ENCODE results near the gene NLGN2. TPM values are rescaled to one million over a fixed set of nuclear protein-coding genes. Genes with fewer than 3 reads are reported as not detected.

Gene NLGN2
- total RNA-seq, 2 donors from 2014 or later, result 78.5 to 121 TPM

GRCh38 chr17:7460850-7461660 lies 53.4 kb downstream of the NLGN2 start:
- 86 to 90% methylated on average over 5 to 7 of the region's 7 CpGs for WGBS, 2 experiments (ENCODE audit: insufficient coverage in 1 of 2, insufficient read length in 1 of 2)
- no peak overlapping the region for H3K4me3 ChIP-seq (ENCODE audit: low read length)
- peak; percentile 83 for DNase-seq
- H3K9me3 ChIP-seq (ENCODE audit: control insufficient read depth, low read length), result no peaks in the 10 kb centered on the region
- H3K4me1 ChIP-seq (ENCODE audit: control insufficient read depth, insufficient read depth, low read length), result no peaks in the 10 kb centered on the region
- Mint-ChIP-seq H3K36me3 (ENCODE audit: low read depth) (peaks cover 16% of the 10 kb centered on the region), H3K4me1 (peaks cover 3% of the 10 kb centered on the region), H3K27ac (no peak overlapping the region), H3K9me3 (no peaks in the 10 kb centered on the region), H3K4me3 (no peak overlapping the region), H3K27me3 (ENCODE audit: insufficient read depth) (no peaks in the 10 kb centered on the region)
- no peak overlapping the region for H3K9ac ChIP-seq (ENCODE audit: extremely low read depth, low read length, poor library complexity, severe bottlenecking)
- TF ChIP-seq, protein P1, sequence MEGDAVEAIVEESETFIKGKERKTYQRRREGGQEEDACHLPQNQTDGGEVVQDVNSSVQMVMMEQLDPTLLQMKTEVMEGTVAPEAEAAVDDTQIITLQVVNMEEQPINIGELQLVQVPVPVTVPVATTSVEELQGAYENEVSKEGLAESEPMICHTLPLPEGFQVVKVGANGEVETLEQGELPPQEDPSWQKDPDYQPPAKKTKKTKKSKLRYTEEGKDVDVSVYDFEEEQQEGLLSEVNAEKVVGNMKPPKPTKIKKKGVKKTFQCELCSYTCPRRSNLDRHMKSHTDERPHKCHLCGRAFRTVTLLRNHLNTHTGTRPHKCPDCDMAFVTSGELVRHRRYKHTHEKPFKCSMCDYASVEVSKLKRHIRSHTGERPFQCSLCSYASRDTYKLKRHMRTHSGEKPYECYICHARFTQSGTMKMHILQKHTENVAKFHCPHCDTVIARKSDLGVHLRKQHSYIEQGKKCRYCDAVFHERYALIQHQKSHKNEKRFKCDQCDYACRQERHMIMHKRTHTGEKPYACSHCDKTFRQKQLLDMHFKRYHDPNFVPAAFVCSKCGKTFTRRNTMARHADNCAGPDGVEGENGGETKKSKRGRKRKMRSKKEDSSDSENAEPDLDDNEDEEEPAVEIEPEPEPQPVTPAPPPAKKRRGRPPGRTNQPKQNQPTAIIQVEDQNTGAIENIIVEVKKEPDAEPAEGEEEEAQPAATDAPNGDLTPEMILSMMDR (conservative IDR thresholded peaks at IDR 0.05), result no peak
- no peak overlapping the region for H3K27ac ChIP-seq (ENCODE audit: low read depth, low read length)
- H3K36me3 ChIP-seq (ENCODE audit: control insufficient read depth, insufficient read depth, low read length), result no peaks in the 10 kb centered on the region
- no peaks in the 10 kb centered on the region for H3K27me3 ChIP-seq (ENCODE audit: control insufficient read depth, insufficient read depth, low read length, poor library complexity, severe bottlenecking)

DNA sequence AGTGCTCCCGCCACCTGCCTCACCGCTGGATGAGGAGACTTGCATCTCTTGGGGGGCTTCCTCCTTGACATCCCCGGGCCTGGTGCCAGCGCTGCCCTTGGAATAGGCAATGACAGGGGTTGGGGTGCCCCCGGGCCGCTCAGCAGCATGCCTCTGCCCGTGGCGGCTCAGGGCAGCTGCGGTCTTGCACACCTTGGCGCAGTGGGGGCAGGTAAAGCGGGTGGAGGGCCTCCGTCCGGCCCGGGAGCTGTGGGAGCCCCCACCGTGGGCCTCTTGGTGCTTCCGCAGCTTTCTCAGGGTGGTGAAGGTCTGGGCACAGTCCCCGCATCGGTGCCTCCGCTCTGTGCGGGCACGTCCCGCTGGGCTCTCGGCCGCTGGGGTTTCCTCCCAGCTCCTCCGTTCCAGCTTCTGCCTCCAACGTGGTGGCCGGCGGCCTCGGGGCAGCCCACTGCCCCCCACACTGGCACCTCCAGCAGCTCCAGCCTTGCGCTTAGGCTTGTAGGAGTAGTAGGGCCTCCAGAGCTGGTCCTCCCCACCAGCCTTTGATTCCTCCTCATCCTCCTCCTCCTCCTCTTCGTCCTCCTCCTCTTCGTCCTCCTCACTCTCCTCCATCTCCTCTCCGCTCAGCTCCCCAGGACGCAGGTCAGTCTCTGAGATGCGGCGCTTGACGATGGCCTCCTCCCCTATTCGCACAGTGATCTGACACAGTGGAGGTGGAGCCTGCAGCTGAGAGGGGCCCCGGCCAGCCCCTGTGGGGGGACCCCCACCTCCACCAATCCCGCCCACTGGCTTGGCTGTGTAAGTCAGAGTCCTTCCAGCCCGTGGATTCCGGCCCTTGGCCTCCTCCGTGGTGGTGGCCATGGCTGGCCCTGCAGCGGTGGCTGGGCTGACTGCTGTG lies 55.1 kb downstream of the NLGN2 start:
- TF ChIP-seq, protein P1 (conservative IDR thresholded peaks at IDR 0.05), result no peak
- WGBS, 2 experiments (ENCODE audit: insufficient coverage in 1 of 2, insufficient read length in 1 of 2), result 95% methylated on average over 29 to 44 of the region's 44 CpGs
- H3K36me3 ChIP-seq (ENCODE audit: control insufficient read depth, insufficient read depth, low read length), result peaks cover 11% of the 10 kb centered on the region
- Mint-ChIP-seq H3K36me3 (ENCODE audit: low read depth) (peaks cover 22% of the 10 kb centered on the region), H3K9me3 (no peaks in the 10 kb centered on the region), H3K27ac (no peak overlapping the region), H3K4me3 (no peak overlapping the region), H3K27me3 (ENCODE audit: insufficient read depth) (no peaks in the 10 kb centered on the region), H3K4me1 (peaks cover 3% of the 10 kb centered on the region)
- H3K4me1 ChIP-seq (ENCODE audit: control insufficient read depth, insufficient read depth, low read length), result no peaks in the 10 kb centered on the region
- peak; percentile 45 for DNase-seq
- H3K9me3 ChIP-seq (ENCODE audit: control insufficient read depth, low read length), result no peaks in the 10 kb centered on the region
- H3K27me3 ChIP-seq (ENCODE audit: control insufficient read depth, insufficient read depth, low read length, poor library complexity, severe bottlenecking), result no peaks in the 10 kb centered on the region
- no peak overlapping the region for H3K4me3 ChIP-seq (ENCODE audit: low read length)
- H3K27ac ChIP-seq (ENCODE audit: low read depth, low read length), result no peak overlapping the region
- H3K9ac ChIP-seq (ENCODE audit: extremely low read depth, low read length, poor library complexity, severe bottlenecking), result no peak overlapping the region

GRCh38 chr17:7463372-7463846 lies 55.8 kb downstream of the NLGN2 start:
- no peak overlapping the region for H3K9ac ChIP-seq (ENCODE audit: extremely low read depth, low read length, poor library complexity, severe bottlenecking)
- H3K27me3 Mint-ChIP-seq (ENCODE audit: insufficient read depth), result no peaks in the 10 kb centered on the region
- no peaks in the 10 kb centered on the region for H3K9me3 ChIP-seq (ENCODE audit: control insufficient read depth, low read length)
- no peak overlapping the region for H3K27ac Mint-ChIP-seq
- H3K27ac ChIP-seq (ENCODE audit: low read depth, low read length), result no peak overlapping the region
- peaks cover 22% of the 10 kb centered on the region for H3K36me3 Mint-ChIP-seq (ENCODE audit: low read depth)
- 95 to 100% methylated on average over 6 to 13 of the region's 14 CpGs for WGBS, 2 experiments (ENCODE audit: insufficient coverage in 1 of 2, insufficient read length in 1 of 2)
- peaks cover 3% of the 10 kb centered on the region for H3K4me1 Mint-ChIP-seq
- no peak overlapping the region for H3K4me3 ChIP-seq (ENCODE audit: low read length)
- no peaks in the 10 kb centered on the region for H3K27me3 ChIP-seq (ENCODE audit: control insufficient read depth, insufficient read depth, low read length, poor library complexity, severe bottlenecking)
- DNase-seq, result no peak
- no peaks in the 10 kb centered on the region for H3K4me1 ChIP-seq (ENCODE audit: control insufficient read depth, insufficient read depth, low read length)
- peaks cover 11% of the 10 kb centered on the region for H3K36me3 ChIP-seq (ENCODE audit: control insufficient read depth, insufficient read depth, low read length)
- H3K9me3 Mint-ChIP-seq, result no peaks in the 10 kb centered on the region
- no peak overlapping the region for H3K4me3 Mint-ChIP-seq
- TF ChIP-seq, protein P1 (conservative IDR thresholded peaks at IDR 0.05), result no peak
